NK-92 (cell line): ENCODE data around the gene PDP2.

Experiments used
- DNase-seq: peaks from one replicate; lab custom pipeline; 2025; ENCODE audit not compliant: unreplicated experiment; lab: John Stamatoyannopoulos, UW

Gene PDP2

DNA sequence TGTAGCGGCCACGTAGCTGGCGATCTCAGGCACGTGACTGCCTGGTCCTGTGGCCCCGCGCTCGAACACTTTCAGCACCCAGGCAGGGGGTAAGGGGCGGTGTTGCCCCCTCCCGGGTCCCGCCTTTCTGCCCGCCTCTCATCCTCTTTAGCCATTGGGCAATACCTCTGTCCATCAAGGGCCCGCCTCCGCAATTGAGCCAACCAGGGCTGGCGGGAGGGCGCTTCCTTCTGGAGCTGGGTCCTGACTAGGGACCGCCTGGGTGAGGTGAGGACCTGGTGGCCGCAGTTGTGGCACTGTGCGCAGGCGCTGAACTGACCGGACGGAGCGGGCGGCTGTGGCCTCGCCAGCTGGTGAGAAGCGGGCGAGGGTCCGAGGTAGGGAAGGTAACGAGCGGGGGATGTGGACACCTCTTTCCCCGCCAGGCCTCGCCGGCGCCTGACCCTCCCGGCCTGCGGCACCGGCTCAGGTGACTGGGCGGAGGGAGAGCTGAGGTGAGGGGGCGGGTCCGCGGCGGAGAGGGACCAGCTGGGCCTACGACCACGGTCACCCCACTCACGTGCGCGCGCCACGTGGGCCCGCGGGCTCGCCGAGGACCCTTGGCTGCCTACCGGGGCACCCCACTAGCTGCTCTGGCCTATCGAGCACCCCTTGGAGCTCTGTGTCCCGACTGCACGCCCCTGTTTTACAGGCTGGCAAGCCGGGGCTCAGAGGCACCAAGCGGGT is at the start of gene PDP2:
Gene PDP2 (plus strand): TSS at position 228 of the 726 bp plus-strand sequence. CDS start 3,770 bp downstream, outside the sequence.
- DNase-seq, result no peak

DNA sequence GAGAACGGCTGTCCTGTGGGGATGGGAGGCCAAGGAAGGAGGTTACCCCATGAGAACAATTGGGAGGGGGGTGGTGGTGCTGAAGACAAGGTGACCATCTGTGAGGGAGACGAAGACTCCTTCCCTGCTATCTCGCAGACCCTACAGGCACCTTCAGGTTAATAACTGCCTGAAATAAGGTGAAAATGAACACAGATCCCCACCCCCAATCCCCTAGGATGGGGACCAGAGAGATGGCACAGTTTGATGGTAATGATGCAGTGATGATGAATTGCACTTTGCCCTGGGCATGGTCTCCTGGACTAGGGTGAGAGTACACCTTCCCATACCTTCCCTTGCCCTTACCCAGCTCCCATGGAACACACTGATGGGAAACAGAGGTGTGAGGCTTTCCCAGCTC is 48.1 kb upstream of the PDP2 start:
- no peak for DNase-seq

- no peak for DNase-seq
Observed at GRCh38 chr16:66832661-66833305, 47.5 kb upstream of the PDP2 start.

- DNase-seq, result no peak
Observed at GRCh38 chr16:66834746-66835145, 45.6 kb upstream of the PDP2 start.

GRCh38 chr16:66840883-66841282 is 39.4 kb upstream of the PDP2 start:
- DNase-seq, result no peak

GRCh38 chr16:66841366-66841765 is 38.9 kb upstream of the PDP2 start:
- DNase-seq, result no peak

DNA sequence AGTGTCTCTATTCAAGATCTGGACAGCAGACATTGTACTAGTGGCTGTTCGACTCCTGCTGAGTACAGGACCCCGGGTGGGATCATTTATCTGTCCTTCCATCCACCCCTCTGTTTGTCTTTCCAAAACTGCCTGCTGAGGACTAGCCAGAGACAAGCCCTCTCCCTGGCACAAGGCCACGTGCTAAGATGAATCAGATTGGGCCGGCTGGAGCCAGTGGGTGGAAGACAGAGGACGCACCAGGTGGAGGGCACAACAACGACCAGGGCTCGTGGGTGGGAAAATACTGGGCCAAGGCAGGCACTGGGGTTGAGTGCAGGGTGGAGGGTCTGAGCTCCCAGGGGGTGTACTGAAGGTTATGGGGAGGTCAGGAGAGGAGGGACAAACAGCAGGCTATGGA is 37.5 kb upstream of the PDP2 start:
- no peak for DNase-seq

DNA sequence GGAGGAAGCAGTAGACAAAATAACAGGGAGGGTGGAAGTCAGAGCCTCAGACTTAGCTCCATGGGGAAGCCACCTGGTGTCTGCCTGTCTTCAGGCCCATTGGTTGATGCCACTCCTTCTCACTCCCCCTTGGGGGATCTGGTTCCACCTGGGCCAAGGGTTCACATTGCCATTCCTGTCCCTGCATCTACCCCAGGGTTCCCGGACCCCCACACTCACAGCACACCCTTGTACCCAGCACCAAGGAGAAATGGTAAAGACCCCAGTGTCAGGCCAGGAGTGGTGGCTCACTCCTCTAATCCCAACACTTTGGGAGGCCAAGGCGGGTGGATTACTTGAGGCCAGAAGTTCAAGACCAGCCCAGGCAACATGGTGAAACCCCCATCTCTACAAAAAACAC is 37.1 kb upstream of the PDP2 start:
- DNase-seq, result no peak

DNA sequence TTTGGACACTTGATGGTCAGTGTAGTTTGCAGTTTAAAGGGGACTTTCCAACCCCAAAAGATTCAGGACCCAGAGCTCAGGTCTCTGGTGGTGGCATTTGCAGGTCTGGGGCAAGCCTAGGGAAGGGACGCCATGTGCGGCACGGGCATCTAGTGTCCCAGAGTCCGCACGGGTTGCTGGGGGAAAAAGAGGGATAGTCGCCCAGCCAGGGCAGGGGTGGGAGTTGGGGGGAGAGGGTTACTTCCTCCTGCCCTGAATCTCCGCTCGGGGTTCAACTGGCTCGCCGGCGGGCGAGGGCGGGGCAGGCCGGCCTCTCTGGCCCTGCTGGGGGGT is 36.3 kb upstream of the PDP2 start:
- DNase-seq, result no peak

DNA sequence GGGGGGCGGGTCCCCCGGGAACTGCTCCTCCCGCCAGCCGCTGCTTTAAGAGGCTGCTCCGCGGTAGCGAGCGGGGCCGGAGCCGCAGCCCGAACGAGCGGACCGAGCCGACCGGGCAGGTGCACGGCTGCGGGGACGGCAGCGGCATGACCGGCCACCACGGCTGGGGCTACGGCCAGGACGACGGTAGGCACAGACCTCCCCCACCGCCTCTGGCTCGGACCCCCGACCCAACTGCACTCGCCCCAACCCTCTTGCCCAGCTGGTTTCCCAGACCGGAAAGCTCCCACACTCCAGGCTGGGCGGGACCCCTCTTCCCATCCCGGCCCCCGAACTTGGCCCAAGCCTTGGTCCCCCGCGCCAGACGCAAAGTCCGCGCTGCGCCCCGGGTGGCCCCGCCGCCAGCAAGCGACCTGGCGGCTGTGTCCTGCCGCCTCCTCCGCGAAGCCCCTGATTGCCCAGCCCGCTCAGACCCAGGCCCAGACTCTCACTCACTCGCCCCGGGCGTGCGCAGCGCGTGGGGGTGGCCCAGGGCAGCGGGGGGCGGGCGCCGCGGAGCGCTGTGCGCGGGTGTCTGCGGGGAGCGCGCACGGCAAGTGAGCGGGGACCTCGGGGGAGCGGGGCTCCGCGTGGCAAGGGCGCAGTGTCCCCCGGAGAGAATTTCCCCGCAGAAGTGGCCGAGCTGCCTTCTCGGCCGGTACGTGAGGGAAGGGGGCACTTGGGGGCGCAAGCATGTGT is 35.8 kb upstream of the PDP2 start, which contains the start of gene CA7:
Gene CA7 (plus strand): TSS at position 73 of the 738 bp plus-strand sequence. CDS start 74 bp downstream, at position 147.
- no peak for DNase-seq

DNA sequence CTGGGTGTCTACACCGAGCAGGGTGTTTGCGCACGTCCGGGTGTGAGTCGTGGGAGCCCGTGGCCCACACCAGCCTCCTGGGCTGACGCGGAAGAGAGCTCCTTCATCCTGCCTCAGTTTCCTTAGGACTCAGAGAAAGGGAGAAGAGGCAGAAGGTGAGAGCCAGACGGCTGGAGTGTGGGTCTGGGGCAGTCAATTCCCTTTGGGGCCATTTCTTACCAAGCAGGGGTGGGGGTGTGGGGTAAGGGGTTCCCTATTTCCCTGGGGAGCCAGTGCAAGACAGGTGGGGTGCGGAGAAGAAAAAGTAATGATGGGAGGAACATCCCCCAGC is 35.3 kb upstream of the PDP2 start:
- no peak for DNase-seq

GRCh38 chr16:66845791-66846221 is 34.5 kb upstream of the PDP2 start:
- DNase-seq, result no peak

DNA sequence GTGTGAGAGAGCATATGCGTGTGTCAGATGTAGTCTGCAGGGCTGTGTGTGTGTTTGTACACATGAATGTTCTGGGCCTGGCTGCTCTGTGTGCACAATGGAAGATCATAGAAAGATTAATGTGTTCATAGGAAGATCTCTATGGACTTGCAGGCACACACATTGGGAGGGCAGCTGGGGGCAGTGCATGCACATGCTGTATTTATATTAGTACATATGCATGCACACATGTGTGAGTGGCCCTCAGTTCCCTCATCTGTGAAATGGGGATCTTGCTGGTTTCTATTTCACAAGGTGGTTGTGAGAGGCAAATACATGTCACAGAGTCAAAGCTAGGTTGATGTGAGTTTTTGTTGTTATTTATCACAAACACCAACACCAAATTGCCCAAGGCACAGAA is 34.0 kb upstream of the PDP2 start:
- DNase-seq, result no peak

DNA sequence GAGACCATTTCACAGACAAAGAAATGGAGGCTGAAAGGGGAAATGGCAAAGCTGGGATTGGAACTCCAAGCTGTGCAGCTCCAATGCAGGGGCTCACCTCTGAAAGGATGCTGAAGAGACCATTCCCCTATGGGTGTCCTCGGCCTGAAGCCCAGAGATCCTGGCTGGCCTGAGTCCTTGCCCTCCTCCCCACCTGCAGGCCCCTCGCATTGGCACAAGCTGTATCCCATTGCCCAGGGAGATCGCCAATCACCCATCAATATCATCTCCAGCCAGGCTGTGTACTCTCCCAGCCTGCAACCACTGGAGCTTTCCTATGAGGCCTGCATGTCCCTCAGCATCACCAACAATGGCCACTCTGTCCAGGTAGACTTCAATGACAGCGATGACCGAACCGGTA is 33.5 kb upstream of the PDP2 start:
- no peak for DNase-seq

DNA sequence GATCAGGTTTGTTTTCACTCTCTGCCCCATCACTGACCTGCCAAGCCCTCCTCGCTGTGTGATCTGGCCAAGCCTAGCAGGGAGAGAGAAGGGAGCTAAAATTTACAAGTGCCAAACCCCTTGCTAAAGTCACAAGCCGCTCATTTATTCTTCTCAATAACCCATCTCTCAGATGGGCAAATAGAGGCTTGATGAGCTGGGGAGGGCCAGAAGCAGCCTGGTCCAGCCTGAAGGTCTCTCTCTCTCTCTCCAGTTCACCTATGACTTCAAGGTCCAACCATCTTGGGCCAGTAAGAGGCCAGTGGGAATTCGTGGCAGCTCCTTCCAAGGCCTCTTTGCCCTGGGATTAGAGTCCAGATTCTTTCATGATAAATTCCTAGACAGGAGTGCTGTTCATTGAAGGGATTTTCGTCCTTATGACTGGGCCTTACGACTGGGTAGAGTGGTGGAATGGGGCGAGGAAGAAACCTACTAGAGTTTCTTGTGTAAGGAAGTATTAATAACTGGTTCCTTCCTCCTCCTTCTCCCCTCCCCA is 32.7 kb upstream of the PDP2 start:
- DNase-seq, result no peak

GRCh38 chr16:66848172-66848571 is 32.1 kb upstream of the PDP2 start:
- DNase-seq, result no peak

- no peak for DNase-seq
Observed at GRCh38 chr16:66849021-66849420, 31.3 kb upstream of the PDP2 start.

GRCh38 chr16:66849549-66849948 is 30.8 kb upstream of the PDP2 start:
- DNase-seq, result no peak

- no peak for DNase-seq
Observed at GRCh38 chr16:66850115-66850815, 30.1 kb upstream of the PDP2 start.

DNA sequence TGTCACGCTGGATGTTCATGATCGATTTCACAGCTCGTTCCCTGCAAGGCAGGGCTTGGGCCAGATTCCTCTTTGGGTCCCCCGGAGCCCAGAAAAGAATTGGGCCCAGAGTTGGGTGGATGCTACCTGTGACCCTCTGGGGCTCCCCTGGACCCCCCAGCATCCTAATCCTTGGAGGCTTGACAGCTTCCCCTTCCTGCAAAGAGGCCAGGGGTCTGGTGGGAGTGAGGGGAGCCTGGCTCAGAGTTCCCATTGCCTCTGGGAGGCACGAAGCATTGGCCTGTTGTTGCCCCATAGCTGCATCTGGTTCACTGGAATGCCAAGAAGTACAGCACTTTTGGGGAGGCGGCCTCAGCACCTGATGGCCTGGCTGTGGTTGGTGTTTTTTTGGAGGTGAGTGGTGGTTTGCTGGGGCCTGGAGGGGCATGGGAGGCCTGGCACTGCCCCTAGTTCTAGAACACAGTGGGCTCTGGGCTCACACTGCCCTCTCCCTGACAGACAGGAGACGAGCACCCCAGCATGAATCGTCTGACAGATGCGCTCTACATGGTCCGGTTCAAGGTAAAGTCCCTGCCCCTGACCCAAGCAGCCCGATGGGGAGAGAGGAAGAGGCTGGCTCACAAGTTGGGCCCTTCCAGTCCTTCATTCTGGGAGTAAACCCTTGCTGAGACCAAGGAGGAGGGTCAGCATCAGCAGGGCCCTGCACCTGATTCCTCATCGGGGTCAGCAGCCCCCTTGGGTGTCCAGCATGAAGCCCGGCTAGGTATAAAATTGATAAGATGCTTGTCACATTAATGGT is 28.9 kb upstream of the PDP2 start:
- DNase-seq, result no peak
